Activated CD8-positive, alpha-beta memory T cell treated with anti-CD3 and anti-CD28 coated beads, Interleukin-2, amount 50 U/mL, for 1 hour (primary cell): ENCODE measurements around the gene LDHA.
"Not testable (repeated sequence)": the region's sequence is repeated elsewhere in the genome, so short reads cannot be mapped to it uniquely, and the experiment has no call there.

Experiments used
- DNase-seq: peaks from one replicate; pipeline ENCODE4 v3.0.0-alpha.2; 2020; ENCODE audit errors: extremely low read depth

LDHA gene

GRCh38 chr11:18394928-18395734, 768 bp downstream of the LDHA start:
- no peak for DNase-seq

GRCh38 chr11:18395735-18396504, 1.6 kb downstream of the LDHA start:
- DNase-seq, result peak; percentile 81

- DNase-seq, result no peak
Observed at GRCh38 chr11:18397921-18398320, 3.6 kb downstream of the LDHA start.

- DNase-seq, result not testable (repeated sequence)
Observed at GRCh38 chr11:18401077-18401476, 6.7 kb downstream of the LDHA start.

GRCh38 chr11:18404062-18404461, 9.7 kb downstream of the LDHA start:
- DNase-seq, result no peak

- DNase-seq, result not testable (repeated sequence)
Observed at GRCh38 chr11:18407400-18407799, 13.0 kb downstream of the LDHA start.

- DNase-seq, result no peak
Observed at GRCh38 chr11:18408558-18409291, 14.4 kb downstream of the LDHA start.

- no peak for DNase-seq
Observed at GRCh38 chr11:18416459-18416858, 22.1 kb downstream of the LDHA start.

GRCh38 chr11:18419040-18419439, 24.7 kb downstream of the LDHA start:
- DNase-seq, result no peak

- no peak for DNase-seq
Observed at GRCh38 chr11:18420067-18420466, 25.7 kb downstream of the LDHA start.

GRCh38 chr11:18427240-18427639, 32.9 kb downstream of the LDHA start:
- no peak for DNase-seq

- DNase-seq, result no peak
Observed at GRCh38 chr11:18429332-18429731, 35.0 kb downstream of the LDHA start.

GRCh38 chr11:18438691-18439090, 44.3 kb downstream of the LDHA start:
- DNase-seq, result no peak

GRCh38 chr11:18449251-18449650, 54.9 kb downstream of the LDHA start:
- DNase-seq, result no peak

- no peak for DNase-seq
Observed at GRCh38 chr11:18452927-18453326, 58.6 kb downstream of the LDHA start.

- no peak for DNase-seq
Observed at GRCh38 chr11:18455686-18456372, 61.5 kb downstream of the LDHA start, which contains the start of gene LDHAL6A. Gene LDHAL6A, plus strand, starts transcription at chr11:18455856. Its CDS starts 825 bp downstream, at chr11:18456681.

GRCh38 chr11:18457450-18457849, 63.1 kb downstream of the LDHA start:
- no peak for DNase-seq
